ENCODE data around the gene NEDD9. TPM values are rescaled to one million over a fixed set of nuclear protein-coding genes. Genes with fewer than 3 reads are reported as not detected.

Gene NEDD9
- total RNA-seq, 1 donor from 2014 or later, result 21.4 TPM

DNA sequence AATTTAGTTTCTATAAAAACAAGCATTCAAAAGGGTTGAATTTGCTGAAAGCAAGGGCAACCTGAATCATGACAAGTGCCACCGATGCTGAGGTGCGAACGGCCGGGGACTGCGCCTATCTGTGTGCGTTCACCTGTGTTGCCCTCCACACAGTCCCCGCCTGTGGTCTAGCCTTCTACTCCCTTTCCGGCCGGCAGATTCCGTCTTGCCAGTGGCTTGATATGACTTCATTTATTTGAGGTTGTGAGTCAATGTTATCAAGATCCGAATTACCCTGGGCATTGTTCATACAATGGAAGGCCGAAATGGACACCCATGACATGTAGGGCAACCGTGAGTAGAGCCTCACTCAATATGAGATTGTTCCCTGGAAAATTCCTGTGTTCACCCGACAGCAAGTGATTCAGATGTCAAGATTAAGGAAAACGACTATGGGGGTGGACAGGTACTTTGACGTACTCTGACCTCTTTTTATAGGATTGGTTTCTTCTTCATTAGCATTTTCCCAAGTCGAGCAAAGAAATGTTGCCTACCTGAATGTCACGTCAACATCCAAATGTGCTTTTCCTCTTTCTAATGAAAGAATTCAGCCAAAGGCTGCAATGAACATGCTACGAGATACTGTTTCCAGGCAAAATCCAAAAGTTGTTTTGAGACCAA, 41.1 kb upstream of the NEDD9 start:
- H3K36me3 ChIP-seq (ENCODE audit: control insufficient read depth in 3 of 3, insufficient read depth in 3 of 3, low read length in 3 of 3), result no peaks in the 10 kb centered on the region
- no peaks in the 10 kb centered on the region for H3K27me3 ChIP-seq (ENCODE audit: control insufficient read depth in 3 of 3, insufficient read depth in 3 of 3, low read length in 3 of 3)
- H3K4me1 ChIP-seq (ENCODE audit: control insufficient read depth in 3 of 3, insufficient read depth in 3 of 3, low read length in 3 of 3), result peaks cover 0 to 2% (median 0%) of the 10 kb centered on the region in 3 donors
- H3K27ac ChIP-seq (ENCODE audit: low read depth, low read length), result no peak overlapping the region
- H3K9ac ChIP-seq (ENCODE audit: low read depth in 1 of 3, low read length in 3 of 3), result no peak overlapping the region
- H3K9me3 ChIP-seq (ENCODE audit: control insufficient read depth in 3 of 3, low read length in 3 of 3), result no peaks in the 10 kb centered on the region
- no peak overlapping the region for H3K4me3 ChIP-seq (ENCODE audit: low read length in 3 of 3)

DNA sequence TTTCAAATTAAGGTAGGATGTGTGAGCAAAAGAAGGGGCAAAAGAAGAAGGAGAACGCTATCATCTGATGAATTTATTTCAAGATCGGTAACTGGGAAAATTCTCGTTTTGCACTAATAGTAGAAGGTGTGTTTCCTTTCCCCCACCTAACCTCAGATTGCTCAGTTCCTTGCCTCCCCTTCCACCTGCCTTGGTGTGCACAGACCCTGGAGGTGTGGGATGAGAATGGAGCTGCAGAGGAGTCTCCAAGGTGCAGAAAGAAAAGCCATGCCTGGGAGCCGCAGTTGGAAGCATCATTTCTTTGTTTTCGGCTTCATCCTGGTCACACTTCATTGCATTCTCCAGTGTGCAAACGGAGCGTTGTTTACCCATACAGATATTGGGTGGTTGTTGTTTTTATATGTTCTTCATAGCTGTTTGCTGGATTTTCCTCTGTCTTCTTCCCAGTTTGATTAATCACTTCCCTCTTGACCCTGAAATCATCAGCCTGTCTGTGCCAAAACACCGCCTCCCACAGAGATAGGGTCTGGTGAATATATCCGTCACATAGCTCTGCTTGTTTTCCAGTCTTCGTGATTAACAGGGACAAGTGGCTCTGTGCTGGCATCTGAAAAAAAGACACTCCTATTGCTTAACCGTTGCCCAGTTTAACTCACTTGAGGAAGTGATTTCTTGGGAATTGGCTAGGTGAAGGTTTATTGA, 40.2 kb upstream of the NEDD9 start:
- H3K27me3 ChIP-seq (ENCODE audit: control insufficient read depth in 3 of 3, insufficient read depth in 3 of 3, low read length in 3 of 3), result no peaks in the 10 kb centered on the region
- no peak overlapping the region for H3K9ac ChIP-seq (ENCODE audit: low read depth in 1 of 3, low read length in 3 of 3)
- no peaks in the 10 kb centered on the region for H3K4me1 ChIP-seq (ENCODE audit: control insufficient read depth in 3 of 3, insufficient read depth in 3 of 3, low read length in 3 of 3)
- H3K9me3 ChIP-seq (ENCODE audit: control insufficient read depth in 3 of 3, low read length in 3 of 3), result no peaks in the 10 kb centered on the region
- H3K36me3 ChIP-seq (ENCODE audit: control insufficient read depth in 3 of 3, insufficient read depth in 3 of 3, low read length in 3 of 3), result no peaks in the 10 kb centered on the region
- H3K4me3 ChIP-seq (ENCODE audit: low read length in 3 of 3), result no peak overlapping the region
- H3K27ac ChIP-seq (ENCODE audit: low read depth, low read length), result no peak overlapping the region

DNA sequence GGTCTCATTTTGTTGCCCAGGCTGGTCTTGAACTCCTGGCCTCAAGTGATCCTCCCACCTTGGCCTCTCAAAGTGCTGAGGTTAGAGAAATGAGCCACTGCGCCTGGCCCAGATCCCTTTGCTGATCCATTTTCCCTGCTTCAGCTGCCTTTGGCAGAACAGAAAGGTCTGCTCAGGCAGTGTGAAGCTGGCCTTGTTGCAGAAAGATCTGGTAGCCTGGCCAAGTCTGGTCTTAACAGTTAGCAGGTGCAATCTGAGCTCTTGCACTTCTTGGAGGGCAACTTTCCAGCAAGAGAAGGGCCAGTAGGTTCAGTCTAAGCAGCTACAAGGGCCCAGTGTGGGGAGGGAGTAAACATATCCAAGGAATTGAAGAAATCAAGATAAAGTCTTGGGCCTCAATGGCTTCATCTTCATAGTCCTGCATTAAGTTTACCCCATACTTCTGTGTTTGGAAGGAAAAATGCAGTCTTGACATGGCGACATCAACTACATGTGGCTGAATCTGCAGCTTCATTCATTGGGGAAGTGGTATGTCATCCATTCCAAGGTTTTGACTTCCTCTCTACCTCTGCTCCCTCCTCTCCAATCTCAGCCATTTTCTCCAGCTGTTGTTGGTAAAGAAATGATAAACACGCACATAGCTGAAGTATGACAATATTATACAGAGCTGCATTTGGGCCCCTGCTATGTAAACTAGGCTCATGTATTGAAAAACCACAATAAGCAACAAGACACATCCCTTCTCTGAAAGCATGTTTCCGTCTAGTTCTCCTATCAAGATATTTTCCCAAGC, 39.0 kb upstream of the NEDD9 start:
- Histone ChIP-seq H3K27ac (ENCODE audit: low read depth, low read length) (no peak overlapping the region), H3K36me3 (ENCODE audit: control insufficient read depth in 3 of 3, insufficient read depth in 3 of 3, low read length in 3 of 3) (no peaks in the 10 kb centered on the region), H3K27me3 (ENCODE audit: control insufficient read depth in 3 of 3, insufficient read depth in 3 of 3, low read length in 3 of 3) (no peaks in the 10 kb centered on the region), H3K9ac (ENCODE audit: low read depth in 1 of 3, low read length in 3 of 3) (no peak overlapping the region), H3K4me3 (ENCODE audit: low read length in 3 of 3) (no peak overlapping the region), H3K9me3 (ENCODE audit: control insufficient read depth in 3 of 3, low read length in 3 of 3) (no peaks in the 10 kb centered on the region), H3K4me1 (ENCODE audit: control insufficient read depth in 3 of 3, insufficient read depth in 3 of 3, low read length in 3 of 3) (no peaks in the 10 kb centered on the region)

DNA sequence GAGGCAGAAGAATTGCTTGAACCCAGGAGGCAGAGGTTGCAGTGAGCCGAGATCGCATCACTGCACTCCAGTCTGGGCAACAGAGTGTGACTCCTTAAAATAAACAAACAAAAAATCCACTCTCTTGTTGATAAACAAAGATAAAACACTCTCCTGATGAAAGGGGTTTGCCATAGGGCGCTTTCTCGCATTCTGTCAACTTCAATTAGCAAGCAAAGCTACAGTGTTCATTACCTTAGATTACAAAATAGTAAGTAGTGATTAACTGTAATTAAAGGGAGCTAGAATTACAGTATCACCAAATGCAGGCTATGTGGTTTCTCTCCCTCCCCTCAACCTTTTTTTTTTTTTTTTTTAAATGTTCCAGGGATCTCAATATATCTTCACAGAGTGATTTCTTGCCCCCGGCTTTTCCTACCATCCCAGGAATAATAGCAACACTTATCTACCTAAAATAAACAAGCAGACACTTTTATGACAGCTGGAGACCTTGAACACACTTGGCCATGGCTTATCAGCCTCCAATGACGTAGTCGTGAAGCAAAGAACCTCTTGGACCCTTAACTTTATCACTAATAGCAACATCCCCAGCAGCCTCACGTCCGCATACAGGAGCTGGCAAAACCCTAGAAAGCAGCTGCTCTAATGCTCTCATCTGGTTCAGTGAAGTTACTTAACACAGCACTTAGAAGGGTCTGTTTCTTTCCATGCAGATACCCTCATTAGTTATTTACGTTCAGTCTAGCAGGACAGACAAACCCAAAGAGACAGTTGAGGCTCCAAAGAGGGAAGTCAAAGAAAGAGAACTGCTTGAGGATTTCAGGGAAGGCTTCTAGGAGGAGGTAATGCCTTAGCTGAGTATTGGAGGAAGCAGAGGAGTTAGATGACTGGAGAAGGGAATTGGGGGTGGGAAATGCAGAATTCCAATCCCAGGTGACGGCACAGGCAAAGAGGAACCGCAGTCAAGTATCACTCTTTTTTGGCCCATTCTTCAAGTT, 37.9 kb upstream of the NEDD9 start:
- Histone ChIP-seq H3K4me3 (ENCODE audit: low read length in 3 of 3) (no peak overlapping the region), H3K9ac (ENCODE audit: low read depth in 1 of 3, low read length in 3 of 3) (no peak overlapping the region), H3K27ac (ENCODE audit: low read depth, low read length) (no peak overlapping the region), H3K27me3 (ENCODE audit: control insufficient read depth in 3 of 3, insufficient read depth in 3 of 3, low read length in 3 of 3) (no peaks in the 10 kb centered on the region), H3K9me3 (ENCODE audit: control insufficient read depth in 3 of 3, low read length in 3 of 3) (no peaks in the 10 kb centered on the region), H3K4me1 (ENCODE audit: control insufficient read depth in 3 of 3, insufficient read depth in 3 of 3, low read length in 3 of 3) (no peaks in the 10 kb centered on the region), H3K36me3 (ENCODE audit: control insufficient read depth in 3 of 3, insufficient read depth in 3 of 3, low read length in 3 of 3) (no peaks in the 10 kb centered on the region)

DNA sequence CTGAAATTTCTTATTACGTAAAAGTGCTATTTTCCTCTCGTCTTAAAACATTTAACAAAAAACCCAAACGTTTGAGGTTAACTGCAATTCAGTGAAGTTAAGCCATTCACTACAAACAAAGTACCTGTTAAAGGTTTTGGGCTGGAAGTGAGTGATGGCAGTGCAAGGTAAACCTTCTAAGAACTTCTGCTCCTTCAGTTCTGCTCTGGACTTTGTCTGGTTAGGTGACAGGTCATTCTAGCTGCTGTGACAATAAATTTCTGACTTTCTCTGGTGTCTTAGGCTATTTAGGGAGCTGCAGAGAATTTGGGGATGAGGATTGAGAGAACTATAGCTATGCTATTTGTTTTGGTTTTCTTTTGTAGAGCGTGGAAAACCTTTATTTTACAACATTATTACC, 36.5 kb upstream of the NEDD9 start:
- Histone ChIP-seq H3K27me3 (ENCODE audit: control insufficient read depth in 3 of 3, insufficient read depth in 3 of 3, low read length in 3 of 3) (no peaks in the 10 kb centered on the region), H3K27ac (ENCODE audit: low read depth, low read length) (no peak overlapping the region), H3K9me3 (ENCODE audit: control insufficient read depth in 3 of 3, low read length in 3 of 3) (no peaks in the 10 kb centered on the region), H3K36me3 (ENCODE audit: control insufficient read depth in 3 of 3, insufficient read depth in 3 of 3, low read length in 3 of 3) (no peaks in the 10 kb centered on the region), H3K4me3 (ENCODE audit: low read length in 3 of 3) (no peak overlapping the region), H3K4me1 (ENCODE audit: control insufficient read depth in 3 of 3, insufficient read depth in 3 of 3, low read length in 3 of 3) (no peaks in the 10 kb centered on the region), H3K9ac (ENCODE audit: low read depth in 1 of 3, low read length in 3 of 3) (no peak overlapping the region)

DNA sequence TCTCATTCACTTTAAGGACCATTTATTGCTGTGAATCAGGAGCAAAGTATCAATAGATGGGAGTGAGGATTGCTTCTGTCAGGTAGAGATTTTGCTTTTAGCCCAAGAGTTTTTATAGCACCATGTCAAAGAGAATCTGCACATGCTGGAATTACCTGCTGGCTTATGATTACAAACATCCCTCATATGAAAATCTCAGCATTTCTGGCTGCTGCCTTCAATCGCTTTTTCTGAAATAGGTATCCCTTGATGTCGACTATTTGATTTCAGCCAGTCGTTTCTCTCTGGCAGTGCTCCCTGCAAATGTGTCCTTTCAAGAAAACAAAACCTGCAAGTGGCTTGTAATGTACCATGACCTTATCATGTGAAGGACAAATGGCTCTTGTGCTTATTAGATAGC, 34.5 kb upstream of the NEDD9 start:
- H3K9ac ChIP-seq (ENCODE audit: low read depth in 1 of 3, low read length in 3 of 3), result no peak overlapping the region
- H3K4me3 ChIP-seq (ENCODE audit: low read length in 3 of 3), result no peak overlapping the region
- H3K36me3 ChIP-seq (ENCODE audit: control insufficient read depth in 3 of 3, insufficient read depth in 3 of 3, low read length in 3 of 3), result no peaks in the 10 kb centered on the region
- H3K4me1 ChIP-seq (ENCODE audit: control insufficient read depth in 3 of 3, insufficient read depth in 3 of 3, low read length in 3 of 3), result peaks cover 9 to 14% (median 13%) of the 10 kb centered on the region in 3 donors
- no peaks in the 10 kb centered on the region for H3K27me3 ChIP-seq (ENCODE audit: control insufficient read depth in 3 of 3, insufficient read depth in 3 of 3, low read length in 3 of 3)
- no peaks in the 10 kb centered on the region for H3K9me3 ChIP-seq (ENCODE audit: control insufficient read depth in 3 of 3, low read length in 3 of 3)
- no peak overlapping the region for H3K27ac ChIP-seq (ENCODE audit: low read depth, low read length)

DNA sequence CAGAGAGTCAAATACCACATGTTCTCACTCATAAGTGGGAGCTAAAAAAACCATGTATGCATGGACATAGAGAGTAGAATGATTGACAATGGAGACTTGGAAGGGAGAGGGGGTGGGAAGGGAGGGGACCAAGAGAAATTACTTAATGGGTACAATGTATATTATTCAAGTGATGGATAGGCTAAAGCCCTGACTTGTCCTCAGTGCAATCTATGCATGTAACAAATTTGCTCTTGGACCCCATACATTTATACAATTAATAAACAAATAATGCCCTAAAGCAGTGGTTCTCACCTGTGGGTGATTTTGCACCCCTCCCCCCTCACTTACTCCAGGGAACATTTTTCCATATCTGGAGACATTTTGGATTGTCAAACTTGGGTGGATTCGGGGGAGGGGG, 33.5 kb upstream of the NEDD9 start:
- Histone ChIP-seq H3K27me3 (ENCODE audit: control insufficient read depth in 3 of 3, insufficient read depth in 3 of 3, low read length in 3 of 3) (no peaks in the 10 kb centered on the region), H3K4me3 (ENCODE audit: low read length in 3 of 3) (no peak overlapping the region), H3K27ac (ENCODE audit: low read depth, low read length) (no peak overlapping the region), H3K36me3 (ENCODE audit: control insufficient read depth in 3 of 3, insufficient read depth in 3 of 3, low read length in 3 of 3) (no peaks in the 10 kb centered on the region), H3K9ac (ENCODE audit: low read depth in 1 of 3, low read length in 3 of 3) (no peak overlapping the region), H3K4me1 (ENCODE audit: control insufficient read depth in 3 of 3, insufficient read depth in 3 of 3, low read length in 3 of 3) (peaks cover 9 to 14% (median 13%) of the 10 kb centered on the region in 3 donors), H3K9me3 (ENCODE audit: control insufficient read depth in 3 of 3, low read length in 3 of 3) (no peaks in the 10 kb centered on the region)

DNA sequence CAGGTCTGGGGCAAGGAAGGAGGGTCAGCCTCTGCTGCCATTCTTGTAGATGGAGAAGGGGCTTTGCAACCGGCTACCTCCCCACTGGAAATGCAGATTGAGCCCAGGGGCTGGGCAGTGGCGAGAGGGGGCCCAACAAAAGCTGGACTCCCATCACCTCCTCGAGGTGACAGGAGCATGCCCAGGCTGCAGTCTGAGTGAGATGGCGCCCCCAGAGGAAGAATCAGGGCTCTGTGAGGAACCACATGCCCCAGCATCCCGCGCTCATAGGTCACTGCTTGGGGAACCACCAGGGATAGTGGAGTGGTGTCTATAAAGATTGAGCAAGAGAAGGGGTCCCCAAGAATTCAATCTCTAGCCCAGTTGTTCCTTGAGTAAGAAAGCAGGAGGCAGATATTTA, 31.6 kb upstream of the NEDD9 start:
- Histone ChIP-seq H3K27ac (ENCODE audit: low read depth, low read length) (peak overlapping the region; percentile 28), H3K36me3 (ENCODE audit: control insufficient read depth in 3 of 3, insufficient read depth in 3 of 3, low read length in 3 of 3) (no peaks in the 10 kb centered on the region), H3K27me3 (ENCODE audit: control insufficient read depth in 3 of 3, insufficient read depth in 3 of 3, low read length in 3 of 3) (no peaks in the 10 kb centered on the region), H3K9ac (ENCODE audit: low read depth in 1 of 3, low read length in 3 of 3) (no peak overlapping the region), H3K9me3 (ENCODE audit: control insufficient read depth in 3 of 3, low read length in 3 of 3) (no peaks in the 10 kb centered on the region), H3K4me3 (ENCODE audit: low read length in 3 of 3) (no peak overlapping the region), H3K4me1 (ENCODE audit: control insufficient read depth in 3 of 3, insufficient read depth in 3 of 3, low read length in 3 of 3) (peaks cover 9 to 15% (median 13%) of the 10 kb centered on the region in 3 donors)

DNA sequence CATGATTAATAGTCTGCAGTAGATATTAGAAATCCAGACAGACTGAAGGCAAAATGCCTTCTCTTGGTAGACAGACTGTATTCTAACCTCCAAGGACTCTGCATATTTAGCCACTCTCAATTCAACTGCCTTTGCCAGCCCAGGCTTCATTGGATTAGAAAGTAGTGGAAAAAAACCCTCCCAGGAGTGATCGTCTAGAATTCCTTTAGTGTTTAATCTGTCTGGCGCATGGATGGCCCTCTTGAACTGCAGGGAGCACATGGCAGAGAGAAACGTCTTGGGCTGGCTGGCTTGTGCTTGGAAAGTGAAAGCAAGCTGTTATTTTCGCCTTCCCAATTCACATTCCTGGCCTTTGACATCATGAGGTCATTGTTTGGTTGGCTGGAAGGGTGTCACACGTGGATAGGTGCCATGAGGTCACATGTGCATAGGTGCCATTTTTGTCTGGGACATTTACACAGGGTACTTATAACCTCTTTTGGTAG, 30.9 kb upstream of the NEDD9 start:
- Histone ChIP-seq H3K27ac (ENCODE audit: low read depth, low read length) (peak overlapping the region; percentile 28), H3K9ac (ENCODE audit: low read depth in 1 of 3, low read length in 3 of 3) (peak overlapping the region in 1 of 3 donors; percentile 10), H3K36me3 (ENCODE audit: control insufficient read depth in 3 of 3, insufficient read depth in 3 of 3, low read length in 3 of 3) (no peaks in the 10 kb centered on the region), H3K4me1 (ENCODE audit: control insufficient read depth in 3 of 3, insufficient read depth in 3 of 3, low read length in 3 of 3) (peaks cover 13 to 17% (median 16%) of the 10 kb centered on the region in 3 donors), H3K4me3 (ENCODE audit: low read length in 3 of 3) (peak overlapping the region in 2 of 3 donors; percentile 3 to 48), H3K27me3 (ENCODE audit: control insufficient read depth in 3 of 3, insufficient read depth in 3 of 3, low read length in 3 of 3) (no peaks in the 10 kb centered on the region), H3K9me3 (ENCODE audit: control insufficient read depth in 3 of 3, low read length in 3 of 3) (no peaks in the 10 kb centered on the region)

Measured in skeletal muscle tissue (tissue), 4 donors.